IPS DF 6.9 (cell line): ENCODE data around the gene ROCK2.

Experiments used
- DNase-seq: peaks from one replicate; pipeline ENCODE4 v3.0.0-alpha.2; 2013; ENCODE audit warnings: low read depth, low spot score
- H3K27ac ChIP-seq: one replicate; pipeline ENCODE4 v1.5.1; 2013; ENCODE audit warnings: low read length, control low read depth
- H3K27me3 ChIP-seq: 2 replicates; pipeline ENCODE4 v1.6.1; 2013; ENCODE audit warnings: mild to moderate bottlenecking, low read length; ENCODE audit not compliant: control insufficient read depth, insufficient read depth
- H3K36me3 ChIP-seq: 2 replicates; pipeline ENCODE4 v1.6.1; 2013; ENCODE audit warnings: low read length; ENCODE audit not compliant: control insufficient read depth, insufficient read depth
- H3K4me1 ChIP-seq: 2 replicates; pipeline ENCODE4 v1.6.1; 2013; ENCODE audit warnings: low read length; ENCODE audit not compliant: control insufficient read depth, insufficient read depth
- H3K4me3 ChIP-seq: 2 replicates; pipeline ENCODE4 v1.5.1; 2013; ENCODE audit warnings: mild to moderate bottlenecking, low read length
- H3K9me3 ChIP-seq: 2 replicates; pipeline ENCODE4 v1.6.1; 2013; ENCODE audit warnings: low read length, inconsistent platforms; ENCODE audit not compliant: control insufficient read depth, insufficient read depth
- WGBS: extraction: QIAGEN DNeasy Blood & Tissue Kit; methylation state at CpG from one replicate; pipeline ENCODE4 v1.1.7; 2013; ENCODE audit warnings: mixed read lengths, missing lambda C conversion rate; ENCODE audit not compliant: insufficient read length, insufficient coverage; 5-methylcytosine and 5-hydroxymethylcytosine counted together

Gene ROCK2

GRCh38 chr2:11310212-11310611 lies 34.2 kb downstream of the ROCK2 start:
- Histone ChIP-seq H3K4me3 (no peak overlapping the region), H3K36me3 (no peaks in the 10 kb centered on the region), H3K27ac (no peak overlapping the region), H3K27me3 (no peaks in the 10 kb centered on the region), H3K4me1 (no peaks in the 10 kb centered on the region), H3K9me3 (no peaks in the 10 kb centered on the region)
- WGBS = no CpG with 5 or more reads among the region's 5 CpGs
- no peak for DNase-seq

DNA sequence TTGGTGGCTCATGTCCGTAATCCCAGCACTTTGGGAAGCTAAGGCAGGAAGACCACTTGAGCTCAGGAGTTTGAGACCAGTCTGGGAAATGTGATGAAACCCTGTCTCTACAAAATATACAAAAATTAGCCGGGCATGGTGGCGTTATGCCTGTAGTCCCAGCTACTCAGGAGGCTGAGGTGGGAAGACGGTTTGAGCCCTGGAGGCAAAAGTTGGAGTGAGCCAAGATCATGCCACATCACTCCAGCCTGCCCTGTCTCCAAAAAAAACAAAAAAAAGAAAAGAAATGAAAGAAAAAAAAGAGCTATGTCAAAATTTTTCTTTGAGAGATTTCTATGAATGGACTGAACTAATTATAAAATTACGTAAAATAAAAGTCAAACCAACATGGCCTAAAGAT lies 34.7 kb downstream of the ROCK2 start:
- no peak overlapping the region for H3K27ac ChIP-seq
- H3K36me3 ChIP-seq = no peaks in the 10 kb centered on the region
- no CpG with 5 or more reads among the region's 5 CpGs for WGBS
- no peak for DNase-seq
- no peaks in the 10 kb centered on the region for H3K27me3 ChIP-seq
- no peaks in the 10 kb centered on the region for H3K4me1 ChIP-seq
- no peak overlapping the region for H3K4me3 ChIP-seq
- no peaks in the 10 kb centered on the region for H3K9me3 ChIP-seq

- Histone ChIP-seq H3K27me3 (no peaks in the 10 kb centered on the region), H3K9me3 (no peaks in the 10 kb centered on the region), H3K27ac (no peak overlapping the region), H3K36me3 (no peaks in the 10 kb centered on the region), H3K4me1 (peaks cover 2% of the 10 kb centered on the region; the same call in 1 of the 2 replicates), H3K4me3 (no peak overlapping the region)
- no peak for DNase-seq
- WGBS = no CpG with 5 or more reads among the region's 18 CpGs
These were observed 36.5 kb downstream of the ROCK2 start for GRCh38 chr2:11307764-11308415.

DNA sequence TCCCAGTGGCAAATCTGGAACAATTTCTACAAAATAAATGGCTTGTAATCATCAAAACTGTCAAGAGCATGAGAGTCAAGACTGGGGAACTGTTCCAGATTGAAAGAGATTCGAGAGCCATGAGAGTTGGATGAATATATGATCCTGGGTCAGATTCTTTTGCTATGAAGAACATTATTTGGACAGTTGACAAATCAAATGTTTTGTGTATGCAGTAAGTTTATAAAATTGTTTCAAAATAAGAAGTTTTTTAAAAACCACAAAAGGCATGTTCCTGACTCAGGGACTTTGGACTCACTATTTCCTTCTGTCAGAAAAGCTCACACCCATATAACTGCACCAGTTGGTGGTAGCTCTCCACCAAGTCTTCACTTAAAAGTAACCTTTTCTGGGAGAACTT lies 38.5 kb downstream of the ROCK2 start:
- no CpG with 5 or more reads among the region's 1 CpG for WGBS
- Histone ChIP-seq H3K36me3 (no peaks in the 10 kb centered on the region), H3K4me1 (peaks cover 2% of the 10 kb centered on the region; the same call in 1 of the 2 replicates), H3K9me3 (no peaks in the 10 kb centered on the region), H3K4me3 (no peak overlapping the region), H3K27me3 (no peaks in the 10 kb centered on the region), H3K27ac (no peak overlapping the region)
- DNase-seq = no peak

DNA sequence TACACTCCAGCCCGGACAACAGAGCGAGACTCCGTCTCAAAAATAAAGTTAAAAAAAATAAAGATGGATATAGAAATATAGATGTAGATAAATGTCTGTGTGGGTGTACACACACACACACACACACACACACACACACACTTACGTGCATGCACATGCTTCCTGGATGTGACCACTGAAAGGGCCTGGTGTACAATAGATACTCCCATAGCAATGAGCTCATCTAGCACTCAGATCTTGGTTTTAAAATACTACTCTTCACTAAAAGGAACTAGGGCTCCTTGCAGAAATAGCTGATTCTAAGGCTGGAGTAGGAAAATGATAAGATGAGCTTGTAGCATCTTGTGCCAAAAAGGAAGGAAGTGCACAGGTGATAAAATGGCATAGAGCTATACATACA lies 39.1 kb downstream of the ROCK2 start:
- H3K4me3 ChIP-seq = no peak overlapping the region
- no peaks in the 10 kb centered on the region for H3K27me3 ChIP-seq
- no peaks in the 10 kb centered on the region for H3K36me3 ChIP-seq
- H3K9me3 ChIP-seq = no peaks in the 10 kb centered on the region
- peaks cover 2% of the 10 kb centered on the region; the same call in 1 of the 2 replicates for H3K4me1 ChIP-seq
- no peak overlapping the region for H3K27ac ChIP-seq
- no CpG with 5 or more reads among the region's 4 CpGs for WGBS
- no peak for DNase-seq

DNA sequence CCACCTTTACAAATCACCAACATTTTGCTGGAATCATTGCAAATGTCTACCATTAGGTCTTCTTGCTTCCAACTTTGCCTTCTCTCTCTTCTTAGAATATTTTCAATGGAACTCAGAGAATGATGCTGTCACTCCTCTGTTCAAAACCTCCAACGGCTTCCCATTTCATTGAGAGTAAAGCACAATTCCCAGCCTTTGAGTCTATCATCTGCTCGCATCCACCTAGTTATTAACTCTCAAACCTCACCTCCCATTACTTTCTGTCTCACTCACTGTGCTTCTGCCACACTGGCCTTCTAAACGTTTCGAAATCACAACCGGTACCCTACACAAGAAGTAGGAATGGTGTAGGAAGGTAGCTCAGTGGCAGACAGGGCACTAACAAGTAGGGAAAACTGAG lies 40.0 kb downstream of the ROCK2 start:
- Histone ChIP-seq H3K27me3 (no peaks in the 10 kb centered on the region), H3K36me3 (no peaks in the 10 kb centered on the region), H3K4me3 (no peak overlapping the region), H3K27ac (no peak overlapping the region), H3K4me1 (peaks cover 2% of the 10 kb centered on the region; the same call in 1 of the 2 replicates), H3K9me3 (no peaks in the 10 kb centered on the region)
- no peak for DNase-seq
- WGBS = no CpG with 5 or more reads among the region's 5 CpGs

DNA sequence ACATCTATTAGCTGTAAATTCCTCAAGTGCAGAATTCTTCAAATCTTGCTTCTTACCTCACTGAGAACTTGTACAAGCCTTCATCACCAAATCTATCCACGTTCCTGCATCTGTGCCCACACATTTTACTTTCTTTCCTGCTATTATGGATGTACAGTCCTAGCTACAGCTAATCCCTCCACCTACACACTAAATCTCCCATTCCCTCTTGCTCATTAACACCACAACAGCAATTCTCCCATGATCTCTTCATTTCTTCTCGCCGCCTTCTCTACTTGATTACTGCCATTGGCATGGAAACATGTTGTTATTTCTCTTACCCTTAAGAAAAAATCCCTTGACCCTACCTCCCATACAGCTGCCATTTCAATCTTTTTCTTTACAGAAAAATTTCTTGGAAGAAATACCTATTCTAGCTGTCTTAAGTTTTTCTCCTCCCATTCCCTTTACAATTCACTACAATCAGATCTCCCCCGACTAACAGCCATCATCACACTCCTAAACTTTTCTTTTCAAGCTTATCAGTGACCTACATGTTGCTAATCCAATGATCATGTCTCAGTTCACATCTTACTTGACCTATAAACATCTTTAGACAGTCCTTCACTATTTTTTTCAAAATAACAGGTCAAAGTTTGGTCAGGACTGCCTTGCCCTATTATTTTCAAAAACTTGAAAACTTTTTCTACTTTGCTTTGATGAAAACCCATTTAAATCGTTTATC lies 41.0 kb downstream of the ROCK2 start:
- H3K27ac ChIP-seq = no peak overlapping the region
- no peaks in the 10 kb centered on the region for H3K9me3 ChIP-seq
- WGBS = 100% methylated on average over 3 of the region's 5 CpGs
- H3K4me1 ChIP-seq = peaks cover 2% of the 10 kb centered on the region; the same call in 1 of the 2 replicates
- H3K36me3 ChIP-seq = no peaks in the 10 kb centered on the region
- no peak overlapping the region for H3K4me3 ChIP-seq
- H3K27me3 ChIP-seq = no peaks in the 10 kb centered on the region
- no peak for DNase-seq

GRCh38 chr2:11299439-11299838 lies 45.0 kb downstream of the ROCK2 start:
- H3K27me3 ChIP-seq = no peaks in the 10 kb centered on the region
- H3K9me3 ChIP-seq = no peaks in the 10 kb centered on the region
- H3K4me3 ChIP-seq = no peak overlapping the region
- no peak overlapping the region for H3K27ac ChIP-seq
- DNase-seq = no peak
- no CpG with 5 or more reads among the region's 6 CpGs for WGBS
- peaks cover under 1% of the 10 kb centered on the region; the same call in 1 of the 2 replicates for H3K4me1 ChIP-seq
- no peaks in the 10 kb centered on the region for H3K36me3 ChIP-seq

DNA sequence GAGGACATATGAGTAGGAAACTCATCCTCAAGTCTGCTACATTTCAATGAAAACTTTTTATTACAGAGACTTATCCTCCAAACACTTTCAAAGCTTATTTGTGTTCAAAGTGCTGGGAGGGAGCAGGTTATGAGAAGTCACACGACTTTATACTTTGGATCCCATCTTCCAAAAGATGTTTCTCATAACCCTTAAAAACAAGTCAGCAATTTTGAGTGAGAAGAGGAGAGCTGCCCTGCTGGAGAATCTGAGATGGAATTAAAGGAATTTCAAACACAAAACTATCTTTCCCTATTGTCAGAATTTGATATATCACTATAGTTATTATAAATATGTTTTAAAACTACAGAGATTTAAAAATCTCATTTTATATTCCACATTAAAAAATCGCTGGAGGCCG lies 45.8 kb downstream of the ROCK2 start:
- no CpG with 5 or more reads among the region's 3 CpGs for WGBS
- DNase-seq = no peak
- Histone ChIP-seq H3K9me3 (no peaks in the 10 kb centered on the region), H3K4me1 (no peaks in the 10 kb centered on the region), H3K4me3 (no peak overlapping the region), H3K27me3 (no peaks in the 10 kb centered on the region), H3K27ac (no peak overlapping the region), H3K36me3 (no peaks in the 10 kb centered on the region)

DNA sequence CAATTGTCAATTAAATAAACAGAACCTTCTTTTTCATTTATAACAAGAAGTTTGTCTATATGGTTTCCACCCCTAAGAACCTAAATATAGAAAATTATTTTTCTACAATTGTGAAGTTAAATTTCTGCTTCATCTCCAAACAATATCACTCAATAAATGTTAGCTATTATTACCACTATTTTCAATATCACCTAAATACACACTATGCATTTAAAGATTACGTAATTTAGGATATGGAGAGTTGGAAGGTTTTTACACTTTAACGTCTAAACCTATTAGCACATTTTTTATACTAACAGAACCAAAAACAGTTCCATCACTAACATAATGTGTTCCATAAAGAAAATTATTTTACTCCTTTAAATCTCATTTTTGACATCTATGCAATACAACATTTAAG lies 48.0 kb downstream of the ROCK2 start:
- H3K27me3 ChIP-seq = no peaks in the 10 kb centered on the region
- H3K9me3 ChIP-seq = no peaks in the 10 kb centered on the region
- H3K4me3 ChIP-seq = no peak overlapping the region
- no peaks in the 10 kb centered on the region for H3K36me3 ChIP-seq
- 100% methylated on average over 1 of the region's 2 CpGs for WGBS
- no peak overlapping the region for H3K27ac ChIP-seq
- no peak for DNase-seq
- H3K4me1 ChIP-seq = no peaks in the 10 kb centered on the region
